H1 (cell line): ENCODE data around the gene LTA4H. TPM values are rescaled to one million over a fixed set of nuclear protein-coding genes. Genes with fewer than 3 reads are reported as not detected.

Experiments
- CTCF ChIA-PET: fragments of 300-600 bp; sonication (Branson Sonifier 250); formaldehyde crosslinking; loops from one replicate; lab custom pipeline; 2021; ENCODE audit not compliant: partially characterized antibody; lab: Charles Lee
- POLR2A ChIA-PET: fragments of 300-600 bp; sonication (Branson Sonifier 250); formaldehyde crosslinking; loops from one replicate; lab custom pipeline; 2021; ENCODE audit warnings: inconsistent platforms; ENCODE audit not compliant: partially characterized antibody; lab: Charles Lee
- DNase-seq, 2 experiments: peaks; one replicate each; pipeline versions ENCODE4 v3.0.0 to v3.0.0-alpha.2; 2010 to 2022; ENCODE audit warnings: low spot score in 2 of 2, low read depth in 1 of 2, mixed read lengths in 1 of 2
- FAIRE-seq: peaks from 2 replicates; lab custom pipeline; 2011; peaks lifted over from hg19 to GRCh38; lab: Jason Lieb, UNC
- H2AFZ ChIP-seq: 2 replicates; pipeline ENCODE4 v1.8.1; 2012; ENCODE audit warnings: low read length, inconsistent platforms
- H2AK5ac ChIP-seq: 2 replicates; pipeline ENCODE4 v1.6.1; 2013; ENCODE audit warnings: low read depth, low read length
- H2BK120ac ChIP-seq: replicated peaks from 2 replicates; pipeline ENCODE3; 2013; ENCODE audit warnings: low read depth, low read length, inconsistent platforms
- H2BK12ac ChIP-seq: 2 replicates; pipeline ENCODE4 v1.6.1; 2013; ENCODE audit warnings: low read depth, low read length
- H2BK15ac ChIP-seq: 2 replicates; pipeline ENCODE4 v1.6.1; 2013; ENCODE audit warnings: low read length
- H2BK20ac ChIP-seq: 2 replicates; pipeline ENCODE4 v1.6.1; 2013; ENCODE audit warnings: low read length
- H2BK5ac ChIP-seq: 2 replicates; pipeline ENCODE4 v1.6.1; 2013; ENCODE audit warnings: low read depth, low read length
- H3K14ac ChIP-seq: 2 replicates; pipeline ENCODE4 v1.6.1; 2013; ENCODE audit warnings: inconsistent platforms; ENCODE audit not compliant: insufficient read length
- H3K18ac ChIP-seq: 2 replicates; pipeline ENCODE4 v1.6.1; 2013; ENCODE audit warnings: low read length; ENCODE audit errors: extremely low read depth
- H3K23ac ChIP-seq: 2 replicates; pipeline ENCODE4 v1.6.1; 2013; ENCODE audit warnings: inconsistent platforms; ENCODE audit not compliant: insufficient read length
- H3K23me2 ChIP-seq: 2 replicates; pipeline ENCODE4 v1.6.1; 2013; ENCODE audit warnings: low read depth, low read length
- H3K27ac ChIP-seq: 2 replicates; pipeline ENCODE4 v1.6.1; 2011; ENCODE audit warnings: low read depth, low read length, inconsistent platforms
- H3K27me3 ChIP-seq, 4 experiments: replicated peaks in 1 of 4; 1 replicate in 1 of 4; 2 replicates in 3 of 4; pipeline versions ENCODE4 v1.6.1 to v1.8.1; 2011 to 2013; ENCODE audit warnings: low read length in 3 of 4, mild to moderate bottlenecking in 3 of 4, inconsistent platforms in 2 of 4, mixed read lengths in 2 of 4, moderate library complexity in 1 of 4; ENCODE audit not compliant: control insufficient read depth in 3 of 4, insufficient read depth in 3 of 4; ENCODE audit errors: extremely low read depth in 1 of 4
- H3K36me3 ChIP-seq, 4 experiments: 2 replicates each; pipeline versions ENCODE4 v1.6.1 to v1.8.1; 2011 to 2013; ENCODE audit warnings: mild to moderate bottlenecking in 4 of 4, low read length in 3 of 4, moderate library complexity in 2 of 4, control low read depth in 1 of 4, inconsistent platforms in 1 of 4; ENCODE audit not compliant: insufficient read depth in 4 of 4, control insufficient read depth in 2 of 4
- H3K4ac ChIP-seq: replicated peaks from 2 replicates; pipeline ENCODE3; 2013; ENCODE audit warnings: low read length, low read depth, mixed read lengths, inconsistent platforms; ENCODE audit not compliant: insufficient read length
- H3K4me1 ChIP-seq, 4 experiments: replicated peaks in 1 of 4; 1 replicate in 1 of 4; 2 replicates in 3 of 4; pipeline versions ENCODE4 v1.6.1 to v1.8.1; 2011 to 2013; ENCODE audit warnings: low read length in 3 of 4, inconsistent platforms in 2 of 4, mixed read lengths in 1 of 4; ENCODE audit not compliant: insufficient read depth in 4 of 4, control insufficient read depth in 3 of 4
- H3K4me2 ChIP-seq, 2 experiments: 2 replicates each; pipeline versions ENCODE4 v1.6.1 to v1.8.1; 2011 to 2013; ENCODE audit warnings: low read depth in 2 of 2, low read length in 2 of 2, control low read depth in 1 of 2, inconsistent platforms in 1 of 2, mild to moderate bottlenecking in 1 of 2; ENCODE audit not compliant: insufficient read depth in 1 of 2
- H3K4me3 ChIP-seq, 4 experiments: fragments of 200-600, 300-600 bp in 1 of 4; sonication (generic), shearing (Covaris generic), sonication (Bioruptor Twin) in 1 of 4; 2 replicates each; pipeline versions ENCODE4 v1.5.1 to v1.8.1; 2011 to 2016; ENCODE audit warnings: low read length in 4 of 4, low read depth in 3 of 4, control low read depth in 2 of 4, inconsistent platforms in 2 of 4, mild to moderate bottlenecking in 2 of 4, mixed read lengths in 1 of 4, moderate library complexity in 1 of 4; ENCODE audit not compliant: insufficient read depth in 2 of 4; ENCODE audit errors: extremely low read depth in 1 of 4
- H3K56ac ChIP-seq: replicated peaks from 2 replicates; pipeline ENCODE3; 2013; ENCODE audit warnings: low read depth, mild to moderate bottlenecking, mixed read lengths, low read length, inconsistent platforms; ENCODE audit not compliant: insufficient read length
- H3K79me1 ChIP-seq: 2 replicates; pipeline ENCODE4 v1.6.1; 2013; ENCODE audit warnings: low read depth, low read length, control low read depth
- H3K79me2 ChIP-seq, 2 experiments: 2 replicates each; pipeline versions ENCODE4 v1.6.1 to v1.8.1; 2012 to 2013; ENCODE audit warnings: low read length in 2 of 2, mild to moderate bottlenecking in 2 of 2, inconsistent platforms in 1 of 2; ENCODE audit not compliant: insufficient read depth in 2 of 2, control insufficient read depth in 1 of 2
- H3K9ac ChIP-seq, 4 experiments: replicated peaks in 1 of 4; 1 replicate in 1 of 4; 2 replicates in 3 of 4; pipeline versions ENCODE4 v1.6.1 to v1.8.1; 2011 to 2013; ENCODE audit warnings: low read depth in 3 of 4, low read length in 3 of 4, control low read depth in 2 of 4, mild to moderate bottlenecking in 2 of 4, moderate library complexity in 2 of 4, inconsistent platforms in 1 of 4; ENCODE audit errors: extremely low read depth in 1 of 4
- H3K9me3 ChIP-seq, 2 experiments: 2 replicates each; pipeline versions ENCODE4 v1.6.1 to v1.8.1; 2012 to 2013; ENCODE audit warnings: mild to moderate bottlenecking in 2 of 2, moderate library complexity in 2 of 2, control low read depth in 1 of 2, inconsistent platforms in 1 of 2, low read depth in 1 of 2, low read length in 1 of 2, mixed read lengths in 1 of 2; ENCODE audit not compliant: insufficient read depth in 2 of 2
- H4K20me1 ChIP-seq, 2 experiments: replicated peaks in 1 of 2; 2 replicates each; pipeline versions ENCODE3 to v1.8.1; 2011 to 2013; ENCODE audit warnings: inconsistent platforms in 2 of 2, low read length in 2 of 2, mild to moderate bottlenecking in 1 of 2; ENCODE audit not compliant: insufficient read depth in 2 of 2, control insufficient read depth in 1 of 2
- H4K5ac ChIP-seq: 2 replicates; pipeline ENCODE4 v1.6.1; 2013; ENCODE audit warnings: low read length, low read depth, mixed read lengths, inconsistent platforms; ENCODE audit not compliant: insufficient read length
- H4K8ac ChIP-seq: 2 replicates; pipeline ENCODE4 v1.8.0; 2013; ENCODE audit warnings: mild to moderate bottlenecking, moderate library complexity, low read length, inconsistent platforms; ENCODE audit not compliant: insufficient read depth; ENCODE audit errors: extremely low read depth
- H4K91ac ChIP-seq: replicated peaks from 2 replicates; pipeline ENCODE3; 2013; ENCODE audit warnings: low read length, mixed read lengths, inconsistent platforms; ENCODE audit not compliant: insufficient read length
- CTBP2 ChIP-seq: IDR thresholded peaks from 2 replicates; pipeline ENCODE4 v1.7.0; 2011; ENCODE audit warnings: borderline replicate concordance, mild to moderate bottlenecking, moderate library complexity, mixed read lengths, low read length; ENCODE audit not compliant: insufficient read depth, insufficient read length
- HDAC6 ChIP-seq: IDR thresholded peaks from one replicate; pipeline ENCODE4 v1.7.1; 2012; ENCODE audit warnings: low read depth, mild to moderate bottlenecking, inconsistent platforms, low read length, moderate library complexity
- JUN ChIP-seq: IDR thresholded peaks from 2 replicates; pipeline ENCODE4 v1.6.1; 2011; ENCODE audit warnings: low read depth, mild to moderate bottlenecking, improper control_type of control experiment, low read length
- RFX5 ChIP-seq: IDR thresholded peaks from 2 replicates; pipeline ENCODE4 v1.6.1; 2011; ENCODE audit warnings: low read depth, low read length, improper control_type of control experiment, borderline replicate concordance
- WGBS, 2 experiments: shearing (Covaris generic) in 1 of 2; methylation state at CpG; one replicate each; pipeline versions ENCODE4 v1.1.6 to v1.1.7; 2013 to 2015; ENCODE audit warnings: low lambda C conversion rate in 2 of 2, mixed read lengths in 2 of 2, inconsistent platforms in 1 of 2, low coverage in 1 of 2, missing lambda C conversion rate in 1 of 2; ENCODE audit not compliant: insufficient replicate concordance in 2 of 2, insufficient coverage in 1 of 2, insufficient read length in 1 of 2; ENCODE audit errors: extremely low coverage in 1 of 2, missing lambda C conversion rate in 1 of 2; 5-methylcytosine and 5-hydroxymethylcytosine counted together
- polyA plus RNA-seq, 7 experiments: library from polyadenylated mRNA; depleted of rRNA in 3 of 7; stranded (reverse) in 5 of 7; unstranded in 2 of 7; fragments of >200 nt in 5 of 7; fragments of 200-250 nt in 2 of 7; gene quantifications; 1 replicate in 5 of 7; 2 replicates in 1 of 7; 4 replicates in 1 of 7; pipeline versions ENCODE4 v1.2.1 to v1.2.3, GENCODE V29; 2011 to 2013; ENCODE audit warnings: missing spikeins in 2 of 7, mixed read lengths in 2 of 7
- total RNA-seq: library from RNA; stranded (reverse); fragmentation: NEBNext Ultra II Directional; extraction: Animal tissue kit (Norgen Biotek cat#: 25700); gene quantifications from 2 replicates; pipeline ENCODE4 v1.2.1, GENCODE V29; 2021

LTA4H gene
- total and polyA plus RNA-seq, 2 of the 8 experiments (the other 6 are each of a cell fraction or from before 2014, with no cell fraction given), result 106 to 167 TPM

- no peak overlapping the region for H2BK5ac ChIP-seq
- H3K23ac ChIP-seq, result no peak overlapping the region
- H3K56ac ChIP-seq, result no peak overlapping the region
- H3K9me3 ChIP-seq, result no peaks in the 10 kb centered on the region
- H2BK15ac ChIP-seq, result no peak overlapping the region
- no peaks in the 10 kb centered on the region for H3K4me1 ChIP-seq
- H3K4me2 ChIP-seq, result no peak overlapping the region
- no peak overlapping the region for H2BK20ac ChIP-seq
- H3K4ac ChIP-seq, result no peak overlapping the region
- H3K27ac ChIP-seq, result no peak overlapping the region
- H3K14ac ChIP-seq, result no peak overlapping the region
- H3K4me3 ChIP-seq, result no peak overlapping the region
- H3K18ac ChIP-seq, result no peak overlapping the region
- no peak overlapping the region for H2AFZ ChIP-seq
- POLR2A ChIA-PET, result no interaction called here
- WGBS, 2 experiments, result 86% methylated on average over 3 of the region's 3 CpGs; no CpG with 5 or more reads in 1 of the 2 experiments
- DNase-seq (no peak), FAIRE-seq (no peak)
- no peak overlapping the region for H4K91ac ChIP-seq
- no peak overlapping the region for H3K9ac ChIP-seq
- H4K5ac ChIP-seq, result no peak overlapping the region
- H2AK5ac ChIP-seq, result no peak overlapping the region
- CTCF ChIA-PET, result interaction anchor here (0.6 to 1.2 kb wide), 2 partner anchors 61 to 170 kb away, joined by 4 read pairs; no protein-coding TSS in a partner anchor
- no peaks in the 10 kb centered on the region; the same call in 1 of the 2 replicates for H3K79me1 ChIP-seq
- no peak overlapping the region for H4K8ac ChIP-seq
- H4K20me1 ChIP-seq, result no peaks in the 10 kb centered on the region
- H3K36me3 ChIP-seq, result no peaks in the 10 kb centered on the region
- no peaks in the 10 kb centered on the region for H3K27me3 ChIP-seq
- peaks cover 0 to 3% of the 10 kb centered on the region in 2 experiments; a peak in 2 of 4 replicates for H3K79me2 ChIP-seq
- H3K23me2 ChIP-seq, result peaks cover 4% of the 10 kb centered on the region; the same call in 1 of the 2 replicates
- no peak for TF ChIP-seq CTBP2
- no peak for TF ChIP-seq RFX5
- TF ChIP-seq JUN, result no peak
- TF ChIP-seq HDAC6, result no peak
- no peak overlapping the region for H2BK12ac ChIP-seq
- H2BK120ac ChIP-seq, result no peak overlapping the region
Measured at GRCh38 chr12:96039516-96039915, 4.1 kb upstream of the LTA4H start.
